ENCODE measurements around the gene COL15A1.

The COL15A1 gene

GRCh38 chr9:99031319-99031718 lies 87.6 kb downstream of the COL15A1 start:
- Histone ChIP-seq H3F3A (ENCODE audit: low read depth) (no peaks in the 10 kb centered on the region), H3K9me2 (replicated peaks; ENCODE audit: low read depth, low read length) (no peaks in the 10 kb centered on the region), H3K9me3 (ENCODE audit: insufficient read depth, low read depth, low read length) (no peaks in the 10 kb centered on the region), H3K4me1 (ENCODE audit: insufficient read depth, low read length, poor library complexity, severe bottlenecking) (peaks cover 14% of the 10 kb centered on the region), H3K36me3 (ENCODE audit: insufficient read depth, low read length) (no peaks in the 10 kb centered on the region), H3K27me3 (ENCODE audit: insufficient read depth, low read length, poor library complexity, severe bottlenecking) (no peaks in the 10 kb centered on the region), H2AFZ (ENCODE audit: low read length) (no peak overlapping the region), H3K9ac (ENCODE audit: low read depth, low read length, poor library complexity, severe bottlenecking) (no peak overlapping the region), H3K4me3 (ENCODE audit: low read length, poor library complexity, severe bottlenecking) (no peak overlapping the region), H4K20me1 (ENCODE audit: insufficient read depth, low read length, poor library complexity, severe bottlenecking) (no peaks in the 10 kb centered on the region), H3K4me2 (ENCODE audit: low read depth, low read length, poor library complexity, severe bottlenecking) (no peak overlapping the region), H3K79me2 (ENCODE audit: insufficient read depth, low read length) (no peaks in the 10 kb centered on the region)
- no peak for TF ChIP-seq EZH2phosphoT487 (IDR thresholded peaks at IDR 0.05; ENCODE audit: borderline replicate concordance)
- no peak for TF ChIP-seq CTCF (conservative IDR thresholded peaks at IDR 0.05; ENCODE audit: low read length)

GRCh38 chr9:99031994-99032393 lies 88.3 kb downstream of the COL15A1 start:
- H4K20me1 ChIP-seq (ENCODE audit: insufficient read depth, low read length, poor library complexity, severe bottlenecking) = no peaks in the 10 kb centered on the region
- H3K9me2 ChIP-seq (replicated peaks; ENCODE audit: low read depth, low read length) = no peaks in the 10 kb centered on the region
- no peak for TF ChIP-seq EZH2phosphoT487 (IDR thresholded peaks at IDR 0.05; ENCODE audit: borderline replicate concordance)
- no peak for TF ChIP-seq CTCF (conservative IDR thresholded peaks at IDR 0.05; ENCODE audit: low read length)
- H3K27me3 ChIP-seq (ENCODE audit: insufficient read depth, low read length, poor library complexity, severe bottlenecking) = no peaks in the 10 kb centered on the region
- H3K36me3 ChIP-seq (ENCODE audit: insufficient read depth, low read length) = no peaks in the 10 kb centered on the region
- no peaks in the 10 kb centered on the region for H3F3A ChIP-seq (ENCODE audit: low read depth)
- H3K79me2 ChIP-seq (ENCODE audit: insufficient read depth, low read length) = no peaks in the 10 kb centered on the region
- no peak overlapping the region for H2AFZ ChIP-seq (ENCODE audit: low read length)
- H3K4me3 ChIP-seq (ENCODE audit: low read length, poor library complexity, severe bottlenecking) = no peak overlapping the region
- peaks cover 14% of the 10 kb centered on the region for H3K4me1 ChIP-seq (ENCODE audit: insufficient read depth, low read length, poor library complexity, severe bottlenecking)
- H3K9me3 ChIP-seq (ENCODE audit: insufficient read depth, low read depth, low read length) = no peaks in the 10 kb centered on the region
- H3K9ac ChIP-seq (ENCODE audit: low read depth, low read length, poor library complexity, severe bottlenecking) = no peak overlapping the region
- H3K4me2 ChIP-seq (ENCODE audit: low read depth, low read length, poor library complexity, severe bottlenecking) = no peak overlapping the region

- Histone ChIP-seq H3K9me3 (ENCODE audit: insufficient read depth, low read depth, low read length) (no peaks in the 10 kb centered on the region), H3K9me2 (replicated peaks; ENCODE audit: low read depth, low read length) (no peaks in the 10 kb centered on the region), H3K27me3 (ENCODE audit: insufficient read depth, low read length, poor library complexity, severe bottlenecking) (no peaks in the 10 kb centered on the region), H2AFZ (ENCODE audit: low read length) (no peak overlapping the region), H4K20me1 (ENCODE audit: insufficient read depth, low read length, poor library complexity, severe bottlenecking) (no peaks in the 10 kb centered on the region), H3K4me2 (ENCODE audit: low read depth, low read length, poor library complexity, severe bottlenecking) (no peak overlapping the region), H3K36me3 (ENCODE audit: insufficient read depth, low read length) (no peaks in the 10 kb centered on the region), H3K79me2 (ENCODE audit: insufficient read depth, low read length) (no peaks in the 10 kb centered on the region), H3F3A (ENCODE audit: low read depth) (no peaks in the 10 kb centered on the region), H3K4me3 (ENCODE audit: low read length, poor library complexity, severe bottlenecking) (no peak overlapping the region), H3K9ac (ENCODE audit: low read depth, low read length, poor library complexity, severe bottlenecking) (no peak overlapping the region), H3K4me1 (ENCODE audit: insufficient read depth, low read length, poor library complexity, severe bottlenecking) (peaks cover 14% of the 10 kb centered on the region)
- TF ChIP-seq EZH2phosphoT487 (IDR thresholded peaks at IDR 0.05; ENCODE audit: borderline replicate concordance) = no peak
- no peak for TF ChIP-seq CTCF (conservative IDR thresholded peaks at IDR 0.05; ENCODE audit: low read length)
Observed at GRCh38 chr9:99034149-99034548, 90.4 kb downstream of the COL15A1 start.
